HG02759 (cell line): Measurements from ENCODE around the gene KNDC1.
"Not testable (repeated sequence)": the region's sequence is repeated elsewhere in the genome, so short reads cannot be mapped to it uniquely, and the experiment has no call there.

Experiments used
- ATAC-seq: cut with Tn5 transposase; IDR thresholded peaks from one replicate; pipeline ENCODE4 v1.9.1; 2021; ENCODE audit warnings: mild to moderate bottlenecking, moderate library complexity; ENCODE audit not compliant: unreplicated experiment

KNDC1 gene

GRCh38 chr10:133254421-133255120 is 94.6 kb downstream of the KNDC1 start:
- ATAC-seq = no peak

GRCh38 chr10:133255323-133255722 is 95.3 kb downstream of the KNDC1 start:
- no peak for ATAC-seq

GRCh38 chr10:133257489-133258065 is 97.6 kb downstream of the KNDC1 start:
- no peak for ATAC-seq

GRCh38 chr10:133258066-133258817 is 98.2 kb downstream of the KNDC1 start:
- ATAC-seq = no peak

- ATAC-seq = no peak
Measured at GRCh38 chr10:133258818-133259601, 99.0 kb downstream of the KNDC1 start.

GRCh38 chr10:133259602-133259989 is 99.6 kb downstream of the KNDC1 start:
- no peak for ATAC-seq

- ATAC-seq = peak; percentile 57
Measured at GRCh38 chr10:133260895-133261725, 101.1 kb downstream of the KNDC1 start.

- ATAC-seq = peak; percentile 69
Measured at GRCh38 chr10:133261726-133262325, 101.8 kb downstream of the KNDC1 start.

GRCh38 chr10:133262696-133263095 is 102.7 kb downstream of the KNDC1 start:
- ATAC-seq = no peak

- no peak for ATAC-seq
Measured at GRCh38 chr10:133263674-133264073, 103.7 kb downstream of the KNDC1 start.

GRCh38 chr10:133264461-133264860 is 104.4 kb downstream of the KNDC1 start:
- no peak for ATAC-seq

- ATAC-seq = not testable (repeated sequence)
Measured at GRCh38 chr10:133265052-133265451, 105.0 kb downstream of the KNDC1 start.

GRCh38 chr10:133266056-133266795 is 106.2 kb downstream of the KNDC1 start:
- no peak for ATAC-seq

GRCh38 chr10:133267293-133267692 is 107.3 kb downstream of the KNDC1 start:
- ATAC-seq = no peak

GRCh38 chr10:133267829-133268228 is 107.8 kb downstream of the KNDC1 start:
- ATAC-seq = no peak

- ATAC-seq = no peak
Measured at GRCh38 chr10:133268532-133268931, 108.5 kb downstream of the KNDC1 start.

- no peak for ATAC-seq
Measured at GRCh38 chr10:133269367-133269766, 109.3 kb downstream of the KNDC1 start.

GRCh38 chr10:133270204-133270603 is 110.2 kb downstream of the KNDC1 start:
- ATAC-seq = no peak

GRCh38 chr10:133270773-133271297 is 110.8 kb downstream of the KNDC1 start:
- no peak for ATAC-seq
